Measurements from ENCODE around the gene CD164L2.

The CD164L2 gene

GRCh38 chr1:27392778-27393635 lies 9.9 kb upstream of the CD164L2 start (continued):
- no peak for TF ChIP-seq ZNF274 (IDR thresholded peaks at IDR 0.05; ENCODE audit: low read length)
- no peak for TF ChIP-seq ZNF274 (tag by site-specific recombination; IDR thresholded peaks at IDR 0.05; ENCODE audit: borderline replicate concordance)
- TF ChIP-seq ZNF335 (tag by site-specific recombination; conservative IDR thresholded peaks at IDR 0.05), result peak; percentile 99
- no peak for TF ChIP-seq ZNF747 (tag by site-specific recombination; IDR thresholded peaks at IDR 0.05)
- TF ChIP-seq ZNF645 (tag by site-specific recombination; IDR thresholded peaks at IDR 0.05), result no peak
- TF ChIP-seq GLIS2 (tag by site-specific recombination; IDR thresholded peaks at IDR 0.05), result peak; percentile 35; the same call in 1 of the 2 replicates

- CTCF ChIA-PET, result interaction anchor here (0.6 to 3.1 kb wide), 11 partner anchors 9 to 290 kb away, joined by 3 to 23 read pairs (median 5); partner anchors contain the start of gene CD164L2
- H3K9me3 ChIP-seq (ENCODE audit: control insufficient read depth, insufficient read depth, low read depth, low read length), result no peaks in the 10 kb centered on the region
- POLR2A ChIA-PET, result interaction anchor here (1.3 kb wide), 1 partner anchor 26 kb away, joined by 9 read pairs; the partner anchor contains the start of gene MAP3K6
- no peaks in the 10 kb centered on the region for H3K4me1 ChIP-seq (ENCODE audit: control insufficient read depth, insufficient read depth, low read length)
- H3K4me3 ChIP-seq (ENCODE audit: low read depth, low read length), result peak within 1 kb of the TSS; percentile 45
- no peak within 1 kb of the TSS for H3K27ac ChIP-seq (ENCODE audit: extremely low read depth, low read depth, low read length)
- no peaks in the 10 kb centered on the region for H3K36me3 ChIP-seq (ENCODE audit: control insufficient read depth in 2 of 2, insufficient read depth in 1 of 2, low read length in 2 of 2)
- TF ChIP-seq, protein P1, sequence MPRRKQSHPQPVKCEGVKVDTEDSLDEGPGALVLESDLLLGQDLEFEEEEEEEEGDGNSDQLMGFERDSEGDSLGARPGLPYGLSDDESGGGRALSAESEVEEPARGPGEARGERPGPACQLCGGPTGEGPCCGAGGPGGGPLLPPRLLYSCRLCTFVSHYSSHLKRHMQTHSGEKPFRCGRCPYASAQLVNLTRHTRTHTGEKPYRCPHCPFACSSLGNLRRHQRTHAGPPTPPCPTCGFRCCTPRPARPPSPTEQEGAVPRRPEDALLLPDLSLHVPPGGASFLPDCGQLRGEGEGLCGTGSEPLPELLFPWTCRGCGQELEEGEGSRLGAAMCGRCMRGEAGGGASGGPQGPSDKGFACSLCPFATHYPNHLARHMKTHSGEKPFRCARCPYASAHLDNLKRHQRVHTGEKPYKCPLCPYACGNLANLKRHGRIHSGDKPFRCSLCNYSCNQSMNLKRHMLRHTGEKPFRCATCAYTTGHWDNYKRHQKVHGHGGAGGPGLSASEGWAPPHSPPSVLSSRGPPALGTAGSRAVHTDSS (tag by site-specific recombination; IDR thresholded peaks at IDR 0.05), result no peak; the same call in 1 of the 2 replicates
- TF ChIP-seq EGR2 (tag by site-specific recombination; IDR thresholded peaks at IDR 0.05; ENCODE audit: low read depth) (peak; percentile 41; the same call in 1 of the 2 replicates), ZBTB8A (tag by site-specific recombination; IDR thresholded peaks at IDR 0.05) (peak; percentile 45; the same call in 1 of the 2 replicates), GFI1B (tag by site-specific recombination; IDR thresholded peaks at IDR 0.05) (no peak), ZNF311 (tag by site-specific recombination; IDR thresholded peaks at IDR 0.05; ENCODE audit: borderline replicate concordance) (no peak), ZNF600 (tag by site-specific recombination; IDR thresholded peaks at IDR 0.05) (peak; percentile 46; the same call in 1 of the 2 replicates), ZNF2 (tag by site-specific recombination; IDR thresholded peaks at IDR 0.05) (peak; percentile 60), KLF8 (tag by site-specific recombination; IDR thresholded peaks at IDR 0.05) (peak; percentile 46; the same call in 1 of the 2 replicates), KLF1 (tag by site-specific recombination; IDR thresholded peaks at IDR 0.05) (peak; percentile 34; the same call in 1 of the 2 replicates), ZNF514 (tag by site-specific recombination; IDR thresholded peaks at IDR 0.05) (no peak), ZNF701 (tag by site-specific recombination; IDR thresholded peaks at IDR 0.05) (no peak), SP7 (tag by site-specific recombination; IDR thresholded peaks at IDR 0.05) (peak; percentile 50; the same call in 1 of the 2 replicates), PATZ1 (tag by site-specific recombination; IDR thresholded peaks at IDR 0.05) (peak; percentile 90), ZNF394 (tag by site-specific recombination; IDR thresholded peaks at IDR 0.05; ENCODE audit: borderline replicate concordance) (peak; percentile 74; the same call in 1 of the 2 replicates), ZNF423 (tag by site-specific recombination; IDR thresholded peaks at IDR 0.05) (peak; percentile 68; the same call in 1 of the 2 replicates), ZNF138 (tag by site-specific recombination; IDR thresholded peaks at IDR 0.05; ENCODE audit: borderline replicate concordance) (no peak), ZBTB17 (tag by site-specific recombination; IDR thresholded peaks at IDR 0.05) (no peak), ZXDB (tag by site-specific recombination; IDR thresholded peaks at IDR 0.05) (0 out of 2 replicates have a peak, but pooled peaks have one; percentile 16)
- TF ChIP-seq, protein P2, sequence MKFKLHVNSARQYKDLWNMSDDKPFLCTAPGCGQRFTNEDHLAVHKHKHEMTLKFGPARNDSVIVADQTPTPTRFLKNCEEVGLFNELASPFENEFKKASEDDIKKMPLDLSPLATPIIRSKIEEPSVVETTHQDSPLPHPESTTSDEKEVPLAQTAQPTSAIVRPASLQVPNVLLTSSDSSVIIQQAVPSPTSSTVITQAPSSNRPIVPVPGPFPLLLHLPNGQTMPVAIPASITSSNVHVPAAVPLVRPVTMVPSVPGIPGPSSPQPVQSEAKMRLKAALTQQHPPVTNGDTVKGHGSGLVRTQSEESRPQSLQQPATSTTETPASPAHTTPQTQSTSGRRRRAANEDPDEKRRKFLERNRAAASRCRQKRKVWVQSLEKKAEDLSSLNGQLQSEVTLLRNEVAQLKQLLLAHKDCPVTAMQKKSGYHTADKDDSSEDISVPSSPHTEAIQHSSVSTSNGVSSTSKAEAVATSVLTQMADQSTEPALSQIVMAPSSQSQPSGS (tag by site-specific recombination; IDR thresholded peaks at IDR 0.05; ENCODE audit: low read depth), result peak; percentile 98
- TF ChIP-seq, protein P3, sequence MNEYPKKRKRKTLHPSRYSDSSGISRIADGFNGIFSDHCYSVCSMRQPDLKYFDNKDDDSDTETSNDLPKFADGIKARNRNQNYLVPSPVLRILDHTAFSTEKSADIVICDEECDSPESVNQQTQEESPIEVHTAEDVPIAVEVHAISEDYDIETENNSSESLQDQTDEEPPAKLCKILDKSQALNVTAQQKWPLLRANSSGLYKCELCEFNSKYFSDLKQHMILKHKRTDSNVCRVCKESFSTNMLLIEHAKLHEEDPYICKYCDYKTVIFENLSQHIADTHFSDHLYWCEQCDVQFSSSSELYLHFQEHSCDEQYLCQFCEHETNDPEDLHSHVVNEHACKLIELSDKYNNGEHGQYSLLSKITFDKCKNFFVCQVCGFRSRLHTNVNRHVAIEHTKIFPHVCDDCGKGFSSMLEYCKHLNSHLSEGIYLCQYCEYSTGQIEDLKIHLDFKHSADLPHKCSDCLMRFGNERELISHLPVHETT (tag by site-specific recombination; IDR thresholded peaks at IDR 0.05), result no peak
Measured at GRCh38 chr1:27392096-27392777, 9.1 kb upstream of the CD164L2 start, which contains the start of gene GPR3. GPR3 (plus strand) TSS chr1:27392622; CDS start chr1:27393799, 1,177 bp downstream.

Measured in HEK293 (cell line).